ENCODE measurements around the gene TTLL11. TPM values are rescaled to one million over a fixed set of nuclear protein-coding genes. Genes with fewer than 3 reads are reported as not detected.

Gene TTLL11
- polyA plus RNA-seq, 1 donor (not counting 4 experiments of a cell fraction or from before 2014, with no cell fraction given), result 8.0 TPM

DNA sequence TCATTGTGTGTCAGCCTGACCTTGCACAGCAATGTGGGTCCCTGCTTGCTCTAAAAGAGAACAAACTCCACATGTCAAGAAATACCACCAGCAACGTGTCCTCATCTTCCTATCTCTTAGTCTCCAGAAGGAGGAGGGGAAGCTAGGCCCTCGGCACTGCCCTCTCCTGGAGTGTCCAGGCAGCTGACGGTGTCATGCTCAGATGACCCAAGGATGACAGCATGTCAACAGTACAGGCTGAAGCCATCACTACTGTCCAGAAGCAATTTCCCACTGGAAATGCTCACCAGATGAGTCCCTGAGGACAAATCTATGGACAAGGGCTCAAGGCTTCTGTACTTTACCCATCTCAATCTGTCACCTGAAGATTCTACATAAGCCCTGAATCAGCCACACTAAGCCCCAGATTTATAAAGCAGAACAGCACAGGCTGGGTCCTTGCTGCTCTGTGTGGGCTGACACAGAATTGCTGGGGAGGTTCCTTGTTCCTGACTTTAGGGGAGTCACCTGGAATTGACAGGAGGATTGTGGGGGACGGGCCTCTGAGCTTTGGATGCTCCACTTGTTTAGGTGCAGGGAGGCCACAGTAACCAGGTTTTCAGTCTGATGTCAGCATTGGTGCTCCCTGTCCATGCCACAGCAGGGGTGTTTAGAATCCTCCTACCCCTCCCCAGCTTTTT, 231.5 kb downstream of the TTLL11 start:
- H3K9me1 ChIP-seq (ENCODE audit: control insufficient read depth, extremely low read depth, insufficient read depth, low read length), result no peaks in the 10 kb centered on the region
- FAIRE-seq (no peak), DNase-seq (ENCODE audit: low read depth, low spot score) (no peak)
- no peak overlapping the region for H3K27ac ChIP-seq (ENCODE audit: control insufficient read depth, insufficient read depth, low read length)
- H3K4me3 ChIP-seq (ENCODE audit: control insufficient read depth in 2 of 3, extremely low read depth in 1 of 3, insufficient read depth in 2 of 3, low read depth in 1 of 3, low read length in 3 of 3), result no peak overlapping the region
- H3K4me2 ChIP-seq (ENCODE audit: control insufficient read depth, extremely low read depth, insufficient read depth, low read depth, low read length), result no peak overlapping the region
- H3K79me2 ChIP-seq (ENCODE audit: control insufficient read depth, insufficient read depth, low read length), result no peaks in the 10 kb centered on the region
- no peaks in the 10 kb centered on the region for H3K4me1 ChIP-seq (ENCODE audit: control insufficient read depth, extremely low read depth, insufficient read depth, low read length)
- H4K20me1 ChIP-seq (ENCODE audit: control insufficient read depth, extremely low read depth, insufficient read depth, low read length), result no peaks in the 10 kb centered on the region
- TF ChIP-seq, protein P1, sequence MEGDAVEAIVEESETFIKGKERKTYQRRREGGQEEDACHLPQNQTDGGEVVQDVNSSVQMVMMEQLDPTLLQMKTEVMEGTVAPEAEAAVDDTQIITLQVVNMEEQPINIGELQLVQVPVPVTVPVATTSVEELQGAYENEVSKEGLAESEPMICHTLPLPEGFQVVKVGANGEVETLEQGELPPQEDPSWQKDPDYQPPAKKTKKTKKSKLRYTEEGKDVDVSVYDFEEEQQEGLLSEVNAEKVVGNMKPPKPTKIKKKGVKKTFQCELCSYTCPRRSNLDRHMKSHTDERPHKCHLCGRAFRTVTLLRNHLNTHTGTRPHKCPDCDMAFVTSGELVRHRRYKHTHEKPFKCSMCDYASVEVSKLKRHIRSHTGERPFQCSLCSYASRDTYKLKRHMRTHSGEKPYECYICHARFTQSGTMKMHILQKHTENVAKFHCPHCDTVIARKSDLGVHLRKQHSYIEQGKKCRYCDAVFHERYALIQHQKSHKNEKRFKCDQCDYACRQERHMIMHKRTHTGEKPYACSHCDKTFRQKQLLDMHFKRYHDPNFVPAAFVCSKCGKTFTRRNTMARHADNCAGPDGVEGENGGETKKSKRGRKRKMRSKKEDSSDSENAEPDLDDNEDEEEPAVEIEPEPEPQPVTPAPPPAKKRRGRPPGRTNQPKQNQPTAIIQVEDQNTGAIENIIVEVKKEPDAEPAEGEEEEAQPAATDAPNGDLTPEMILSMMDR (optimal IDR thresholded peaks at IDR 0.05 in 1 of 3, IDR thresholded peaks at IDR 0.05 in 1 of 3, conservative IDR thresholded peaks at IDR 0.05 in 1 of 3; ENCODE audit: extremely low read depth in 1 of 3, insufficient read depth in 2 of 3, low read length in 3 of 3), result peak; percentile 17 to 68 (median 20)
- TF ChIP-seq EZH2 (IDR thresholded peaks at IDR 0.05; ENCODE audit: low read length), result no peak
- no peaks in the 10 kb centered on the region for H3K27me3 ChIP-seq (ENCODE audit: control insufficient read depth, extremely low read depth, insufficient read depth, low read length)
- dilution Hi-C loops (cut with MboI; ENCODE audit: extremely low pct_ligation_motif_present, low sequenced_read_pairs), result no loop called here
- H3K36me3 ChIP-seq (ENCODE audit: control insufficient read depth in 2 of 2, extremely low read depth in 1 of 2, insufficient read depth in 2 of 2, low read length in 2 of 2), result peaks cover 4 to 25% of the 10 kb centered on the region in 2 experiments
- H3K9me3 ChIP-seq (ENCODE audit: control insufficient read depth, low read depth, low read length), result no peaks in the 10 kb centered on the region
- H3K9ac ChIP-seq (ENCODE audit: control insufficient read depth, extremely low read depth, insufficient read depth, low read length), result no peak overlapping the region
- no peak overlapping the region for H2AFZ ChIP-seq (ENCODE audit: control insufficient read depth, low read length)

DNA sequence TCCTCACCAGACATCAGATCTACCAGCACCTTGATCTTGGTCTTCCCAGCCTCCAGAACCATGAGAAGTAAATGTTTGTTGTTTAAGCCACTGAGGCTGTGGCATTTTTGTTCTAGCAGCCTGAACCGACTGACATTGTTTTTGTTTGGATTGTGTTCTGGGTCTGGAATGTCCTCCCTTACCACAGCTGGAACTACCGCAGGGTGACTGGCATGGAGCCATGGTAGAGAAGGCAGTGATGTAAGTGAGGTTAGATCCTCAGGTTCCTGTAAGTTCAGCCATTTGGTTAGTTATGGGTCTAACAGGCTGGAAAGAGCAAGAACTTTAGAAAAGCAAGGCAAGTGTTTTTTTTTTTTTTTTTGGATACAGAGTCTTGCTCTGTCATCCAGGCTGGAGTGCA, 232.4 kb downstream of the TTLL11 start:
- dilution Hi-C loops (cut with MboI; ENCODE audit: extremely low pct_ligation_motif_present, low sequenced_read_pairs), result no loop called here
- H3K9me3 ChIP-seq (ENCODE audit: control insufficient read depth, low read depth, low read length), result no peaks in the 10 kb centered on the region
- peaks cover 4 to 28% of the 10 kb centered on the region in 2 experiments for H3K36me3 ChIP-seq (ENCODE audit: control insufficient read depth in 2 of 2, extremely low read depth in 1 of 2, insufficient read depth in 2 of 2, low read length in 2 of 2)
- no peak overlapping the region for H2AFZ ChIP-seq (ENCODE audit: control insufficient read depth, low read length)
- no peaks in the 10 kb centered on the region for H3K27me3 ChIP-seq (ENCODE audit: control insufficient read depth, extremely low read depth, insufficient read depth, low read length)
- H3K79me2 ChIP-seq (ENCODE audit: control insufficient read depth, insufficient read depth, low read length), result no peaks in the 10 kb centered on the region
- H3K9me1 ChIP-seq (ENCODE audit: control insufficient read depth, extremely low read depth, insufficient read depth, low read length), result no peaks in the 10 kb centered on the region
- DNase-seq (ENCODE audit: low read depth, low spot score), result no peak
- no peak overlapping the region for H3K4me3 ChIP-seq (ENCODE audit: control insufficient read depth in 2 of 3, extremely low read depth in 1 of 3, insufficient read depth in 2 of 3, low read depth in 1 of 3, low read length in 3 of 3)
- H3K4me1 ChIP-seq (ENCODE audit: control insufficient read depth, extremely low read depth, insufficient read depth, low read length), result no peaks in the 10 kb centered on the region
- TF ChIP-seq EZH2 (IDR thresholded peaks at IDR 0.05; ENCODE audit: low read length), result no peak
- TF ChIP-seq, protein P1 (optimal IDR thresholded peaks at IDR 0.05 in 1 of 3, IDR thresholded peaks at IDR 0.05 in 1 of 3, conservative IDR thresholded peaks at IDR 0.05 in 1 of 3; ENCODE audit: extremely low read depth in 1 of 3, insufficient read depth in 2 of 3, low read length in 3 of 3), result no peak
- no peaks in the 10 kb centered on the region for H4K20me1 ChIP-seq (ENCODE audit: control insufficient read depth, extremely low read depth, insufficient read depth, low read length)
- no peak for FAIRE-seq
- H3K4me2 ChIP-seq (ENCODE audit: control insufficient read depth, extremely low read depth, insufficient read depth, low read depth, low read length), result no peak overlapping the region
- no peak overlapping the region for H3K27ac ChIP-seq (ENCODE audit: control insufficient read depth, insufficient read depth, low read length)
- H3K9ac ChIP-seq (ENCODE audit: control insufficient read depth, extremely low read depth, insufficient read depth, low read length), result no peak overlapping the region

Data from keratinocyte (primary cell).